KOPT-K1 (cell line): ENCODE measurements around the gene NFATC2.

ENCODE experiments used
- H3K27ac ChIP-seq: fragments of 200-600 bp; sonication (generic); 2 replicates; pipeline ENCODE4 v1.5.1; 2016; ENCODE audit warnings: antibody characterized with exemption, mild to moderate bottlenecking, low read depth, low read length; ENCODE audit not compliant: poor library complexity, severe bottlenecking
- H3K36me3 ChIP-seq: fragments of 200-600 bp; sonication (generic); 2 replicates; pipeline ENCODE4 v1.5.1; 2017; ENCODE audit warnings: antibody characterized with exemption, mild to moderate bottlenecking, low read length, moderate library complexity; ENCODE audit not compliant: insufficient read depth
- H3K9me3 ChIP-seq: fragments of 200-600 bp; sonication (generic); 2 replicates; pipeline ENCODE4 v1.5.1; 2017; ENCODE audit warnings: antibody characterized with exemption, low read length, mild to moderate bottlenecking; ENCODE audit not compliant: insufficient read depth, poor library complexity, severe bottlenecking

NFATC2 gene

DNA sequence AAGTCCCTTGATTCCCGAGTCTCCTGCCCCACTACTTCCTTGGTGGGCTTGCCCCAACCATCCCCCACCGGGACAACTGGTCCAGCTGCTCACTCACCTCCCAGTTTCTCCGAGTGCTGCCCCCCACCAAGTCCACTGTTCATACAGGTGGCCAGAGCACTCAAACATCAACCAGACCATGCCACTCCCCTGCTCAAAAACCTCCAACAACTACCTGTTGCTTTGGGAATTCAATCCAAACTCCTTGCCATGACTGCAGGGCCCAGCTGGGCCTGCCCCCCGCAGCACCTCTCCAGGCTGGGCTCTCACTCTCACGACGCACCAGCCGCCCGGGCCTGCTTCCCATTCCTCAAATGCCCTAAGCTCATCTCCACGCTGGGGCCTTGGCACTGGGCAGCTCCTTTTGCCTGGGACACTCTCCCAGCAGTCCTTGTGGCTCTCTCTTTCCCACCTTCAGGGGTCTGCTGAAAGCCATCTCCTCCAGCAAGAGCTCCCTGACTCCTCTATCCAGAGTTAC, 97.5 kb downstream of the NFATC2 start:
- H3K36me3 ChIP-seq, result peaks cover 36% of the 10 kb centered on the region
- no peak overlapping the region for H3K27ac ChIP-seq

GRCh38 chr20:51444467-51444866, 98.1 kb downstream of the NFATC2 start:
- Histone ChIP-seq H3K36me3 (peaks cover 32% of the 10 kb centered on the region), H3K27ac (no peak overlapping the region), H3K9me3 (no peaks in the 10 kb centered on the region)

More for the DNA sequence above, 97.5 kb downstream of the NFATC2 start:
- no peaks in the 10 kb centered on the region for H3K9me3 ChIP-seq

GRCh38 chr20:51442602-51443001, 99.9 kb downstream of the NFATC2 start:
- Histone ChIP-seq H3K36me3 (peaks cover 40% of the 10 kb centered on the region), H3K27ac (no peak overlapping the region), H3K9me3 (no peaks in the 10 kb centered on the region)

- peaks cover 43% of the 10 kb centered on the region for H3K36me3 ChIP-seq
- no peak overlapping the region for H3K27ac ChIP-seq
- H3K9me3 ChIP-seq, result no peaks in the 10 kb centered on the region
Measured at GRCh38 chr20:51440589-51440988, 101.9 kb downstream of the NFATC2 start.

DNA sequence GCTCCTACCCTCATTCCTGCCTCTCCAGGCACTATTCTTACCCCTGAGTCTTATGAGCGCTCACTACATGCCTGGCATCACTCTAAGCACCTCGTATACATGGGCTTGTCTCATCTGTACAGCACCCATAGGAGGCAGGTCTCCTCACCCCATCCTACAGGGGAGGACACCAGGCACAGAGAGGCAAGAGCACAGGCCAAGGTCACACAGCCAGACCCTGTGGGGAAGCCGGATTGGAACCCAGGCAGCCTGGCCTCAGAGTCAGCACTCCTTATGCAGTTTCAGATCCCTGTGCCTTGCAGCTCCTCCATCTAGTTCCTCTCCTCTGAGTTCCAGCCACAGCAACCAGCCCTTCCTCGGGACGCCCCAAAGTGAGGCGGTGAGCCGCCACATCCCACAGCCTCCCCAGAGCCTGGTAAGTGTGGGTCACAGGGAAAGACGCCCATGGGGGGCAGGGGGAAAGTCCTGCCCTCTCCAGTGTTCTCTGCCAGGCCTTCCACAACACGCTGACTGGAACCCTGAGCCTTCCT, 103.3 kb downstream of the NFATC2 start:
- Histone ChIP-seq H3K27ac (no peak overlapping the region), H3K36me3 (peaks cover 55% of the 10 kb centered on the region), H3K9me3 (no peaks in the 10 kb centered on the region)

- H3K27ac ChIP-seq, result no peak overlapping the region
- peaks cover 63% of the 10 kb centered on the region for H3K36me3 ChIP-seq
- H3K9me3 ChIP-seq, result no peaks in the 10 kb centered on the region
Measured at GRCh38 chr20:51438136-51438535, 104.4 kb downstream of the NFATC2 start.

GRCh38 chr20:51437182-51437924, 105.2 kb downstream of the NFATC2 start:
- Histone ChIP-seq H3K27ac (no peak overlapping the region), H3K36me3 (peaks cover 71% of the 10 kb centered on the region), H3K9me3 (no peaks in the 10 kb centered on the region)

DNA sequence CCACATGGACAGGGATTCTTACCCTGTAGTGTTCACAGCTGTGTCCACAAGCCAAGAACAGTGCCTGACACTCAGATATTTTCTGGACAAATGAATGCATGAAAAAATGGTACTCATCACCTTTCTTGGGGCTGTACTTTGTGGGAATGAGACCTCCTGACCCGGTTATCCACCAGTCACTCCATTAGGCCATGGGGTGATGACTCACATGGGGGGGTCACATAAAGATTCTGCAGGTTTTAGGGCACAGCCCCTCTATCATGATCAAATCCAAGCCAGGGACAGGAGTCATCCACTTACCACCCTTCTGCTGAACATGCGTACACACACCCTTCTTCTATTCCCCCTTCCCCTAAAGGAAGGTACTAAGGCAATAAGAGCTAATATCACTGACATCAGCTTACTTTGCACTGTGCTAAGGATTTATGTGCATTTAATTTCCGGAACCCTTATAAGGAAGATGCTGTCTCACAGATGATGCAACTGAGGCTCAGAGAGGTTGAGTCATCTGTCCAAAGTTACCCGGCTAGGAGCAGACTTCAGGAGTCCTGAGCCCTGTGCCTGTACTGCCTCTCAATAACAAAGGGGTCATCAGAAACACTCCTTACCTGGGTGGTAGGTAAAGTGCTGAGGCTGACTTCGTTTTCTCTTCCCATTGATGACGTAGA, 107.8 kb downstream of the NFATC2 start:
- peaks cover 80% of the 10 kb centered on the region for H3K36me3 ChIP-seq
- no peaks in the 10 kb centered on the region for H3K9me3 ChIP-seq
- H3K27ac ChIP-seq, result no peak overlapping the region

DNA sequence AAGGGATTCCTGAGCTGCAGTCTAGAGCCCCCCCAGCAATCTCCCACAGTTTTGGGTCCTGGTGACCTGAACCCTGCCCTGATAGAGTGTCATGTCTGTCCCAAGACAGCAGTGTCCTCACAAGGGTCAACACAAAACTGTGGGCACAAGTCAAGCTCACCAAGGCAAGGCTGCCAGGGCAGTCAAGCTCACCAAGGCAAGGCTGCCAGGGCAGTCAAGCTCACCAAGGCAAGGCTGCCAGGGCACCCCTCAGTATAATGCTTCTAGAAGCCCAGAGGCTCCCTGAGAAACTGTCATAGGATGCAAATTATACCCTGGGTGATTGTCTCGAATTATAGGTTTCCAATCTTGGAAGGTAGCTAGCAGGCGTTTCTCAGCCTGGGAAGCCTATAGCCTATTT, 108.5 kb downstream of the NFATC2 start:
- Histone ChIP-seq H3K27ac (no peak overlapping the region), H3K9me3 (no peaks in the 10 kb centered on the region), H3K36me3 (peaks cover 82% of the 10 kb centered on the region)

GRCh38 chr20:51432875-51433274, 109.6 kb downstream of the NFATC2 start:
- no peaks in the 10 kb centered on the region for H3K9me3 ChIP-seq
- peaks cover 74% of the 10 kb centered on the region for H3K36me3 ChIP-seq
- no peak overlapping the region for H3K27ac ChIP-seq

GRCh38 chr20:51432251-51432784, 110.2 kb downstream of the NFATC2 start:
- H3K36me3 ChIP-seq, result peaks cover 68% of the 10 kb centered on the region
- H3K9me3 ChIP-seq, result no peaks in the 10 kb centered on the region

GRCh38 chr20:51431321-51431720, 111.2 kb downstream of the NFATC2 start:
- H3K27ac ChIP-seq, result no peak overlapping the region
- peaks cover 67% of the 10 kb centered on the region for H3K36me3 ChIP-seq
- no peaks in the 10 kb centered on the region for H3K9me3 ChIP-seq

More at GRCh38 chr20:51432251-51432784, 110.2 kb downstream of the NFATC2 start:
- no peak overlapping the region for H3K27ac ChIP-seq

DNA sequence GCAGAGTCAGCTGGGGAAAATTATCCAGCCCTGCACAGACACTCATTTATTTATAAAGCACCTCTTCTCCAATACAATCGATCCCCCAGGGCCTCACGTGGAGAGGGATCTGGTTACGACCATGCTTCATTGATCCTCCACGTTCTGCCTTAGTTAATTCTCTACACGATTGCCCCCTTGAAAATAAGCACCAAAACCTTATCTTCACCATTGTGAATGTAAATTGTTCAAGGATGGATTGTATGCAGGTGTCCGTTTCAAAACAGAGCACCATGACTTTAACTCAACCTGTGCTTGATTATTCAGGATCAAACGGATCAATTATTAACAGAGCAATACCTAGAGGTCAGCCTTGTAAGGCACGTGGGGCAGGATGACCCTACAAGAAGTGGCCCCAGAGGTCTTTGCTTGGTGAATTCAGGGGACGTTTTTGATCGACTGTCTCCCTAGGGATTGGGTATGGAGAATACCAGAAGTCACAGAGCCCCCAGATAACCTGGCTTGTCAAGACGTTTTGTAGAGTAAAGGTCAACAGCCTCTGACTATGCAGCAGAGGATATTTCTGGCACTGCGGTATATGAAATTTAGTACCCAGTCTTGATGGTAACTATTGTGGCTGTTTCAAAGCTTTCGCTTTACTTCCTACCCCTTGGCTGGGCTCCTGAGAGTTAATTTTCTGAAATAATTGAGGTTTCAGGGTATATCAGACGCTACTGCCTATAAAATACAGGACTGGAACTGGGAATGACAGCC, 112.1 kb downstream of the NFATC2 start:
- H3K36me3 ChIP-seq, result peaks cover 68% of the 10 kb centered on the region
- H3K27ac ChIP-seq, result no peak overlapping the region

DNA sequence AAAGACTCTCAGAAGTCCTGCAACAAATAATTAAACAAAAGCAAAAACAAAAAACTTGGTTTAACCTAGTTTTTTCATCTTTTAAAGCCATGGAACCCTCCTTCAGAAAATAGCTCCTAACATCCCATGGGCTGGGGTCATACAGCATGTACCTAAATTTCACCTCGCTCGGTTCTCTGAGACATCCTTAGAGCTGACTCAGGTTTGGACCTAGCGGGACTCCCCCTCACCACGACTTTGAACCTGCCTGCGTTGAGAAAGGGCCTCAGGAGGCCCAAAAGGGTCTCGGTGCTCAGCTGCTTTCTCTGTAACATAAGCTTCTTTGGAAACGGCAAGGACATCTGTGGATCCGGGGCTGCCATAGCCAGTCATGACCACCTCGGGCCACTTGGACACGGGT, 112.8 kb downstream of the NFATC2 start:
- H3K36me3 ChIP-seq, result peaks cover 63% of the 10 kb centered on the region
- H3K9me3 ChIP-seq, result no peaks in the 10 kb centered on the region
- H3K27ac ChIP-seq, result no peak overlapping the region

More for the DNA sequence above, 112.1 kb downstream of the NFATC2 start:
- no peaks in the 10 kb centered on the region for H3K9me3 ChIP-seq

- H3K27ac ChIP-seq, result no peak overlapping the region
- H3K36me3 ChIP-seq, result peaks cover 57% of the 10 kb centered on the region; the same call in 1 of the 2 replicates
- H3K9me3 ChIP-seq, result no peaks in the 10 kb centered on the region
Measured at GRCh38 chr20:51429144-51429482, 113.4 kb downstream of the NFATC2 start.
